AG09309 (cell line): Measurements from ENCODE around the gene SMOC2.

Experiments used
- DNase-seq: peaks from one replicate; pipeline ENCODE4 v3.0.0-alpha.2; 2010; ENCODE audit warnings: low read depth
- H3K4me3 ChIP-seq: 2 replicates; pipeline ENCODE4 v1.5.1; 2011; ENCODE audit warnings: mild to moderate bottlenecking, low read depth, low read length, moderate library complexity; ENCODE audit not compliant: control insufficient read depth
- TF ChIP-seq, protein P1 (sequence below): IDR thresholded peaks from 2 replicates; pipeline ENCODE4 v1.5.1; 2011; ENCODE audit warnings: mild to moderate bottlenecking, low read depth, low read length, inconsistent platforms; ENCODE audit not compliant: insufficient read depth, control insufficient read depth; ENCODE audit errors: missing control alignments

The SMOC2 gene

GRCh38 chr6:168507297-168507696, 66.3 kb downstream of the SMOC2 start:
- TF ChIP-seq, protein P1, sequence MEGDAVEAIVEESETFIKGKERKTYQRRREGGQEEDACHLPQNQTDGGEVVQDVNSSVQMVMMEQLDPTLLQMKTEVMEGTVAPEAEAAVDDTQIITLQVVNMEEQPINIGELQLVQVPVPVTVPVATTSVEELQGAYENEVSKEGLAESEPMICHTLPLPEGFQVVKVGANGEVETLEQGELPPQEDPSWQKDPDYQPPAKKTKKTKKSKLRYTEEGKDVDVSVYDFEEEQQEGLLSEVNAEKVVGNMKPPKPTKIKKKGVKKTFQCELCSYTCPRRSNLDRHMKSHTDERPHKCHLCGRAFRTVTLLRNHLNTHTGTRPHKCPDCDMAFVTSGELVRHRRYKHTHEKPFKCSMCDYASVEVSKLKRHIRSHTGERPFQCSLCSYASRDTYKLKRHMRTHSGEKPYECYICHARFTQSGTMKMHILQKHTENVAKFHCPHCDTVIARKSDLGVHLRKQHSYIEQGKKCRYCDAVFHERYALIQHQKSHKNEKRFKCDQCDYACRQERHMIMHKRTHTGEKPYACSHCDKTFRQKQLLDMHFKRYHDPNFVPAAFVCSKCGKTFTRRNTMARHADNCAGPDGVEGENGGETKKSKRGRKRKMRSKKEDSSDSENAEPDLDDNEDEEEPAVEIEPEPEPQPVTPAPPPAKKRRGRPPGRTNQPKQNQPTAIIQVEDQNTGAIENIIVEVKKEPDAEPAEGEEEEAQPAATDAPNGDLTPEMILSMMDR, result no peak
- H3K4me3 ChIP-seq, result no peak overlapping the region
- DNase-seq, result no peak

DNA sequence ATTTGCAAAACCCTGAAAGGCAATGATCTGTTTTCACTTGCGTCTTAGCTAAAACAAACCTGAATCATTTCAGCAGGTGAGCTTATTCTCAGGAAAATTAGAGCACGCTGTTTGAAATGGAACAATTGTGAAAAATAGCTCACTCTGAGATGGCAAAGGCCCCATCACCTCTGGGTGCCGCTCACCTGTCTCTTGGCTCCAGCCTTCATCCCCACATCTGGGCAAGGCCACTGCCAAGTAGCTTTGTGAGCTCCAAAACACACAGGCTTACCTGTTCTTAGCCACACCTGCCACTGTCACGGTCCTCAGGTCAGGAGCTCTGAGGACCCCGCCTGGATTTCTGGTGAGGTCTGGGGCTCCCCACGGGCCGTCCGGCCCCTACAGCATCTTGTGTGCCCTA, 66.7 kb downstream of the SMOC2 start:
- H3K4me3 ChIP-seq, result no peak overlapping the region
- no peak for DNase-seq
- TF ChIP-seq, protein P1, result no peak

GRCh38 chr6:168508903-168509302, 67.9 kb downstream of the SMOC2 start:
- no peak for DNase-seq
- TF ChIP-seq, protein P1, result no peak
- no peak overlapping the region for H3K4me3 ChIP-seq

DNA sequence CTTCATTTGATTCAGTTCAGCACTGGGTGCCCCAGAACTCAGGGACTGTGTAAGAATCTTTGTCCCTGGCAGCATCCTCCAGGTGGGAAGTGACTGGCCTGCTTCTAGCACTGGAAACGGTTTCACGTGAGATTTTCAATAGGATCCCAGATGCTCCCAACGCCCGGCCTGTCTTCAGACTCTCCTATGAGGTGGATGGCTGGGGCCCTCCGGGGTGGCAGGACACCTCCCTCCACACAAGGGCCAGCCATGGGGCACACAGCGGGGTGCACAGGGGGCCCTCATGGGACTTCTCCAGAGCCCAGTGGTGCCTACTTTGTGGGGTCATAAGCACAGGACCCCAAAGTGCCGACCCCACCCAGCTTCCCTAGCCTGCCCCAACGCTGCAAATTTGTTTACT, 72.8 kb downstream of the SMOC2 start:
- TF ChIP-seq, protein P1, result no peak
- H3K4me3 ChIP-seq, result no peak overlapping the region
- no peak for DNase-seq

DNA sequence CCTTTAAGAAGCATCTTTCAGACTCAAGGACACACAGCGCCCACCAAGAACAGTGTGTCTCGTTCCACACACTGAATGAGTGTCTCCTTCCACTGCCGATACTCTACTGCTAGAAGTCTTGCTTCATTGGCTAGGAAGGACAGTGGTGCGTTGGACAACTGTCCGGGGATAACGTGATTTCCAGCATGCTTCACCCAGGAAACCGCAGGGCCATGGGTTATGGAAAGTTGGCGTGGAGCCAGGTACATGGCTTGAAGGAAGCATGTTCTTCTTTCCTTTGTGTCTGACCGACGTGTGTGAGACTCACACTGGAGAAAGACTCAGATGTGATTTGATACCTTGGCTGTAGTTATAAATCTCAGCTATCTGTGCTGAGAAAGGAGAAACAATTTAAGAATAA, 73.2 kb downstream of the SMOC2 start:
- TF ChIP-seq, protein P1, result no peak

DNA sequence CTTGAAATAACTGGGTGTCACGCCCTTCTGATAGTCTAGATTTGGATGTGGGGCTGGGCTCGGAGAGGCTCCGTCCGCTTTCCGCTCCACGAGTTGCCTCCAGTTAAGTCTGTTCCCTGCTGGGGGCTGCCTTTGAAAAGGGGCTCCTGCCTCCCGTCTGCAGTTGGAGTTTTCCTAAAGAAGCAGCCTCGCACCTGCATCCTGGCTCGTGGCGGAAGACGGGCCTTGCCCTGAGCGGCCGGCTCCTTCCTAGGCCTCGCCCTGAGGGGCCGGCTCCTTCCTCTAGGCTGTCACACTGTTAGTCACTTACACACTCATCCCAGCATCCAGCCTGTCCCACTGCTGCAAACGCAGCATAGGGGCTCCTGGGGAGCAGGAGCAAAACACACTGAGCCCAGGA, 74.4 kb downstream of the SMOC2 start:
- H3K4me3 ChIP-seq, result no peak overlapping the region
- TF ChIP-seq, protein P1, result no peak
- DNase-seq, result no peak

More for the DNA sequence above, 73.2 kb downstream of the SMOC2 start:
- no peak overlapping the region for H3K4me3 ChIP-seq
- no peak for DNase-seq
